ENCODE data around the gene CELF4.
"Not testable (repeated sequence)": the region's sequence is repeated elsewhere in the genome, so short reads cannot be mapped to it uniquely, and the experiment has no call there.

- TF ChIP-seq CTCF, POLR2AphosphoS5, POLR2A (IDR thresholded peaks at IDR 0.05): not testable (repeated sequence)
Observed at GRCh38 chr18:37358061-37358460, 207.5 kb downstream of the CELF4 start.

Measured in breast epithelium (tissue), 3 donors.